Activated CD8-positive, alpha-beta memory T cell treated with anti-CD3 and anti-CD28 coated beads, Interleukin-2, amount 50 U/mL, for 24 hours (primary cell): Measurements from ENCODE around the gene IGDCC3.
"Not testable (repeated sequence)": the region's sequence is repeated elsewhere in the genome, so short reads cannot be mapped to it uniquely, and the experiment has no call there.

Experiments
- DNase-seq: peaks from one replicate; pipeline ENCODE4 v3.0.0-alpha.2; 2020; ENCODE audit errors: extremely low read depth

IGDCC3 gene

DNA sequence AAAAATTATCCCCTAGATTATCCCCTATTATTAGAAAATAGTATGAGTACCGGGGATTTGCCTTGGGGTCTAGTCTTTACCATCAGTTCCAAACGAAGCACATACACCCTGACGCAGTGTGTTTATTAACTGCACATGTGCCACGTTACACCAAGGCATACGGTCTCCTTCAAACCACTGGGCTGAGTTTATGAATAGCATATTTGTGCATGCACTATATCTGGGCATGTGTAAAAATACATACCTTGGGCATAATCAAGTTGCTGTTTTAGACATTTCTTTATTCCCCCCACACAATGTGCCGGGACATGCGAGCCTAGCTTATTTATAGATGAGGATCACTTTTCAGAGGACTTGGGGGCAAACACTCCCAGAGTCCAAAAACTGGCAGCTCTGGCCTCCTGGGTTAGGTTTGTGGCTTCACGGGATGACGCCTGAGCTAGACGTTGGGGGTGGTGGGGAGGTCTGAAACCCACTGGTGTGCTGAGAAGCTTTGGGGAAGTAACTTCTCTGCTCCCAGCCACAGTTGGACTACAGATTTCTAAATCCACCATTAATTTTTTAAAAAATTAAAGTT lies 28.7 kb upstream of the IGDCC3 start:
- DNase-seq = no peak

DNA sequence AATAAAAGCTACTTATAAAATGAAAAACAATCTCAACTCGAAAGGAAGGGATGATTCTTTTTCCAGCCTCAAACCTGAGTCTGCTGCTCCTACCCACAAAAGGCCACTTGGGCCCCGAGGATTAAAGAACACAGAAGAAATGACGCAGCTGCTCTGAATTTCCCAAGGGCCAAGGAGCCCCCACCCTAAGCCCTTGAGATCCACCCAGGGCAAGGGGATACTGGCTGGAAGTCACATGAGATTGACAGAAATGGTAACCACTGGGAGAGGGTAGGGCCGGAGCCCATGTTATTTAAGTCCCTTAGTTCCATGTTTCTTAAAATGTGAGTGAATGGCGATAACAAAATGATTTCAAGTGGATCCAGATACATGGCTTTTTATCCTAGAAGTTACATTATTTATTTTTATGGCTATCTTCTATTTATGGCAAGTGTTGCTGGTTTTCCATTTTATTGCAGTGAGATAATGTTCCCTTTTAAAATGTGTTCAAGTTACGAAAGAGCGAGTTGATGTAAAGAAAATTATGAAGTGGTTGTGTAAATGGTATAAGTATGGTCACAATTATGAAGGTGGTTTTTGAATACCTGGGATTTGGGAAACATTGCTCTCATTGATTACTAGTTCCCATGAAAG lies 28.1 kb upstream of the IGDCC3 start:
- no peak for DNase-seq

DNA sequence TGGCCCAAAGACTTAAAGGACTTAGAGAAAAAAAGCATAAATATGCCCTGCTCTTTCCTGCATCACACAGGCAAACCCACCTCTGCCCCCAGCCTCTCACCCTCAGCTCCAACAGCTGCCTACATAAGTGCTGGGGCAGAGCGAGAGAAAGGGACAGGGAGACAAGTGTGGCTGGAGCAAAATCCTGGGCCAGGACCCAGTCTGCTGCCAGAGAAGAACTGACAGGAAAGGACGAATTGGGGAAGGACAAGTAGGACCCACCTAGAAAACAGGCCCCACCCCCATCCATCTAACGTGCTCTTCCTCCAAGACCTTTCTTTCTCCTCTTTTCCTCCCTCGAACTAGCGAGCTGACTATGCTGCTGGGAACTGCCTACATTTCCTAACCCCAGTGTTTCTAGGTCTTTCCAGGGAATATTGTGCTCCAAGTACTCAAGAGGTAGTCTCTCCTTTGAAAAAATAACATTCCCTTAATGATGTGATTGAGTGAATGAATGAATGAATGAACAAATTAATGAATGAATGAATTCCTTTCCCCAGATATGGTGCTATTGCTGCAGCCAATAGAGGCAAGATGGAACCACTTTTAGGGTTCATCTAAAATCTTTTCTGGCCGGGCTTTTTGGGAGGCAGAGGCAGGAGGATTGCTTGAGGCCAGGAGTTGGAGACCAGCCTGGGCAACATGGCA lies 26.5 kb upstream of the IGDCC3 start:
- no peak for DNase-seq

DNA sequence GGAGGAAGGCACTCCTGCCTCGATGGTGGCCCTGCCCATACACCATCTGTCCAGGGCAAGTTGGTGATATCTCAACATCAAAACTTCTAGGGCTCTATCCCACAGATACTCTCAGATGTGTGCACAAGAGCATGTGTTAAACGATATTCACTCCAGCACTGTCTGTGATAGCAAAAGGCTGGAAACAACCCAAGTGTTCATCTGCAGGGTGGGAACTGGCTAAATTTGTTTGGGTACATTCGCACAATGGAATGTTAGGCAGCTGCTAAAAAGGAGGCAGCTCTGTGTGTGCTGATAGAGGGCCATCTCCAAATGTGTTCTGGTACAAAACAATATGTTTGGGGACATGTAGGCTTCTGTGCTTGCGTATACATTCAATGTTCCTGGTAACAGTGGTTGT lies 25.2 kb upstream of the IGDCC3 start:
- no peak for DNase-seq

DNA sequence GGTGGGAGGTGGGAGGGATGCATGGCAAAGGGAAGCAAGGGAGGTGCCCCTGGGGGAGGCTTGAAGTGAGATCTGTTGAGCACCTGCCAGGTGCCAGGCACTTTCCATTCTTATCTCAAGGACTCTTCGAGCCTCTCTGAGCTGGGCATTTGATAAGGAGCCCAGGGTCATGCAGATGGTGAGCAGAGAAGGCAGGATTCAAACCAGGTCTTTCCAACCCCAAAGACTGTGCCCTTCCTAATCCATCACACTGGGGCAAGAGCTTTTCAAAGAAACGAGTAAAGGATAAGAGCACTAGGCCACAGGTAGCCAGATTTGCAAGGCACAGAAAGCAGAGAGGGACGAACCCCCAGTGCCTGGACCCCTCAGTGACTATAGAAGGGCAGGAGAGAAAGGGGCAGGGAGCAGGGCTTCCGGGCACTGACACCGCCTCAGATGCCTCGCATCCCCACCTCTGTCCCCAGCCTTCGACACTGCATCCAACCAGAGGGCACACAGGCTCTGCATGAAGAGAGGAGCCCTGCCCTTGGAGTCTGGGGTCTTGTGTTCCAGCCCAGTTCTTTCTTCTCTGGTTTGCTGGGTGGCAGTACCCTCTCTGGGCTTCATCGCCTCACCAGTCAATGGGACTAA lies 23.9 kb upstream of the IGDCC3 start:
- no peak for DNase-seq

DNA sequence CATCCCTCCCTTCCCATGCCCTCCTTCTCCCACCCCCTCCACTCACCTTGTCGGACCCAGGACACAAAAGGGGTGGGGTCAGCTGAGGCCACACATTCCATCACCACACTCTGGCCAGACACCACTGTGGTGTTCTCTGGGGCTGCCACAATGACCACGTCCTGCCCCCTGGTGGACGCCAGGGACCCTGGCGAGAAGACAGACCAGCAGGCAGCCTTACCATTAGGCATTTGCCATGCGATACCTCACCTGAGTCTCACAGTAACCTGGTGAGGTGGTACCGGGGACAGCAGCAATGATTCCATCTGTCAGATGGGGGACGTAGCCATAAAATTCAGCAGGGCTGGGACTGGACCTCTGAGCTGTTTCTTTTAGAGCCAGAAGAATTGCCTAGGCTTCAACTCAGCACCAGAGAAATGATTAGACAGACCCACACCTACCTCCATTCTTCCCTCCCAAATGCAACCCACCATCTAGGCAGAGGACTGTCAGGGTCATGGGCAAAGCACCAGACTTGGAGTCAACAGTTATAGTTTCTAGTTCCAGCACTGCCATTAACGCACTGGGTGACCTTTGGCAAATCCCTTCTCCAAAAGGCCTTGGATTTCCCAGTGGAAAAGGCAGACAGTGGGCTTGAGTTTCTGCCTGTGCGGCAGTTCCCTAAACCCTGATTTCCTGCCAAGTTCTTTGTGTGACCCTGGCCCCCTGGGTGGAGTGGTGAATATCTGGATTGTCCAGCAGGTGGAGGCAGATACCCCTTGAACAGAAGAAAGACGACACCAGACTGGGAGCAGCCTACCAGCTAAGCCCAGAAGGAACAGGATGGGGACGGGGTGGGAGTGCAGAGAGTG lies 23.2 kb upstream of the IGDCC3 start:
- DNase-seq = no peak

DNA sequence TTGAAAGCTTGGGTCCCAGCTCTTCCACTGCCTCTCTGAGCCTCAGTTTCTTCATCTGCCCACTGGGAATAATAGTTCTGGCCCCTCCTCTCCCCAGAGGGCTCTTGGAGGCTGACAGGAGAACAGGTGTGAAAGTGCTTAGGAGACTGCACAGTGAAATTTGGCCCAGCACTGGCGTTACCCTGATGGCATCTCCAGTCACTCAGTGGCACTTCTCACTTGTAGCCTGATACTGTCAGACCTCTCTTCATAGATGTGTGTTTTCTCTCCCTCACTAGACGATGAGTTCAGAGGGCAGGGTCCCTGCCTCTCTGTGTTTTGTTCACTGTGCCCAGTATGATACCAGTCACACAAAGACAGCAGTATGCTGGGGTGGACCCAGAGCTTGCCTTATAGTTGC lies 22.2 kb upstream of the IGDCC3 start:
- no peak for DNase-seq

DNA sequence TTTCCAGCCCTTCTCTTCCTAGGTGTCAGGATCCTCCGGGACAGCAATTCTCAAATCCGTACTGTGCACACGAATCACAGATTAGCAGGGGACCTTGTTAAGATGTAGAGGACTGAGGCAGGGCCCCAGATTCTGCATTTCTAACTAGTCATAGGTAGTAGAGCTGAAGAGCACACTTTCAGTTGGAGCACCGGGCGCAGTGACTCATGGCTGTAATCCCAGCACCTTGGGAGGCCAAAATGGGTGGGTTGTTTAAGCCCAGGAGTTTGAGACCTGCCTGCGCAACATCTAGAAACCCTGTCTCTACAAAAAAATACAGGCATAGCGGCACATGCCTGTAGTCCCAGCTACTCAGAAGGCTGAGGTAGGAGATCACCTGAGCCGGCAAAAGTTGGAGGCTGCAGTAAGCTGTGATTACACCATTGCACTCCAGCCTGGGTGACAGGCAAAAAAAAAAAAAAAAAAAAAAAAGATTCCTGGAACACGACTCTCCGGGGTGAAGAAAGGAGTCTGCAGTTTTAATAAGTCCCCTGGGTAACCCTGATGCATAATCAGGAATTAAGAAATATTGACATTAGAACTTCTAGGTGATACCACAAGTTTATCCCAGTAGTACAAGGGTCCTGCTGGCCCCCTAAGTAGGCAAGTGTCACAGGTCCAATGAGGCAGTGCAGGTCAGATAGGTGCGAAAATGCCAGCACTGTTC lies 21.4 kb upstream of the IGDCC3 start:
- no peak for DNase-seq

DNA sequence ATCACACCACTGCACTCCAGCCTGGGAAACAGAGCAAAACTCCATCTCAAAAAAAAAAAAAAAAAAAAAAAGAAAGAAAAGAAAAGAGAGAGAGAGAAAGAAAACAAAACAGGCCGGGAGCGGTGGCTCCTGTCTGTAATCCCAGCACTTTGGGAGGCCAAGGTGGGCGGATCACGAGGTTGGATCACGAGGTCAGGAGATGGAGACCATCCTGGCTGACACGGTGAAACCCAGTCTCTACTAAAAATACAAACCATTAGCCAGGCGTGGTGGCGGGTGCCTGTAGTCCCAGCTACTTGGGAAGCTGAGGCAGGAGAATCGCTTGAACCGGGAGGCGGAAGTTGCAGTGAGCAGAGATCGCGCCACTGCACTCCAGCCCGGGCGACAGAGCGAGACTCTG lies 20.7 kb upstream of the IGDCC3 start:
- not testable (repeated sequence) for DNase-seq

DNA sequence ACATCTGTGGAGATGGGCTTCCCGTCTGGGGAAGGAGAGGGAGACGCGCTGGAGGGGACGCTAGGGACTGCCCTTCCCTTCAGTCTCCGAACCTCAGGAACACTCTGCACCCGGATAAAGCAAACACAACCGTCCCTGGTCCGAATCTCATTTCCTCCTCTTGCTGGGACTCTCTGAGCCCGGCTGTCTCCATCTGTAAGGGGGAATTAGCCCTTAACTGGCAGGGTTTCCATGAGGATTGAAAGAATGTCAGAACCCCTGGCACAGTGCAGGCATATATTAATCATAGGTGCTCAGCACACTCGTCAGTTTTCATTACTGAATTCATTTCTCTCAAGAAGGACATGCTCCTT lies 19.1 kb upstream of the IGDCC3 start:
- no peak for DNase-seq

DNA sequence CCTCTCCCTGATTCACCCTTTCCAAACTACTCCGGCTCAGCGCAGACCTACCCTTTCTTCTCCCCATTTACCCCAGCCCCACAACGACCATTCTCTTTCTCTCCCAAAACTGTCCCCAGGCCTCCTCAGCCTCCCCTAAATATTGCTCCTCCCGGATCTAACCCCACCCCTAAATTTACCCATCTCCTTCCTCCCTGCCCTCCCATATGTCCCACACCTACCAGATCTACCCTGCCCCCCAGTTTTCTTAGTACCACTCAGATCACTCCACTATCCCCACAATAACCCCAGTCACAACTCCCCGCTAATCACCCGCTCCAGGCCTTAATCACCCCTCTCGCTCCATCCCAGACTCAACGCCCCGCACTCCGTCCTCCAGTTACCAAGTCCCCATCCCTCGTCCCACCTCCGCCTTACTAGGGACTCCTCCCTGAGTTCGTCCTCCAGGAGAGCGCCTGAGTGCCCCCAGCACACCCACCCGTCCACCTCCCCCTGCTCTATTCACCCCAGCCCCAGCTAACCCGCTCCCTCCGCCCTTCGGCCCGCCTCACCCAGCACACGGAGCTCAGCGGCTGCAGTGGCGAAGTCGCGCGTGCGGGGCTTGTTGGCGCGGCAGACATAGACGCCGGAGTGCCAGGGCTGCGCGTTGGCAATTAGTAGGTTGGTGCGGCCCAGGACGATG lies 18.6 kb upstream of the IGDCC3 start:
- DNase-seq = no peak

DNA sequence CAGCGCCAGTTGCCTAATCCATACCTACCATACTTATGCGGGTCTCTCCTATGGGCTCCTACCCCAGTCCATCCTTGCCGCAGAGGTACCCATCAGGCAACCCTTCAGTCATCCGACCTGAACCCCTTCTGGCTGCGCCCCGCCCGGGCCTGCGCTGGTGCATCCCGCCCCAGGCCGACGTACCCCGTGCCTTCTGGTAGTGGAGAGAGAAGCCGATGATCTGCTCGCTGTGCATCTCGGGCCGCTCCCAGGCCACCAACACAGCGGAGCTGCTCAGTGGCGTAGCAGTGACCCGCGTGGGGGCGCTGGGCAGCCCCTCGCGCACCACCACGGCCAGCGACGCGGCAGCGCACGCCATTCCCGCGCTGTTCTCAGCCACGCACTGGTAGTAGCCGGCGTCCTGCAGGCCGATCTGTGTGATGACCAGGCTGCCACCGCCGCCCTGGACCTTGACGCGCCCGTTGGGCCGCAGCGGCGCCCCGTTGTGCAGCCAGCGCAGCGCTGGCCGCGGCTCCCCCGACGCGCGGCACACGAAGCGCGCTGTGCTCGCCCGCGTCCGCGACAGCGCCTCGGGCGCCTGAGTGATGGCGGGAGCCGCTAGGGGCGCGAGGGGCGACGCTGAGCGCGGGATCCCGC lies 17.9 kb upstream of the IGDCC3 start:
- DNase-seq = no peak

DNA sequence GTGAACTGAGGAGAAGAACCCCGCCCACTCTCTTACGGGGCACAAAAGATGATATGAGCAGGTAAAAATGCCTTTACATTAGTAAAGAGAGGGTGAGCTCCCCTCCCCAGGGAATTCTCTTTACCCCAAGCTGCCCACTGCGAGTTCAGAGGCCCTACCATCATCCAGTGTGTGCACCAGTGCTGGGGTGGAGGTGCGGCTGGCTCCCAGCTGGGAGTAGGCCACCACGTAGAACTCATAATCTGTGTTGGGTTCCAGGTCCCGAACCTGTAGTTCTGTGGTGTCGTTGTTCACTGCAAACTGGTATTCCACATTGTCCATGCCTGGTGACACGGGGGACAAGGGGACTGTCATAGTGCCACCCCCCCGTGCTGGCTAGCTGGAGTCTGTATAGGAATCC lies 17.1 kb upstream of the IGDCC3 start:
- DNase-seq = no peak

DNA sequence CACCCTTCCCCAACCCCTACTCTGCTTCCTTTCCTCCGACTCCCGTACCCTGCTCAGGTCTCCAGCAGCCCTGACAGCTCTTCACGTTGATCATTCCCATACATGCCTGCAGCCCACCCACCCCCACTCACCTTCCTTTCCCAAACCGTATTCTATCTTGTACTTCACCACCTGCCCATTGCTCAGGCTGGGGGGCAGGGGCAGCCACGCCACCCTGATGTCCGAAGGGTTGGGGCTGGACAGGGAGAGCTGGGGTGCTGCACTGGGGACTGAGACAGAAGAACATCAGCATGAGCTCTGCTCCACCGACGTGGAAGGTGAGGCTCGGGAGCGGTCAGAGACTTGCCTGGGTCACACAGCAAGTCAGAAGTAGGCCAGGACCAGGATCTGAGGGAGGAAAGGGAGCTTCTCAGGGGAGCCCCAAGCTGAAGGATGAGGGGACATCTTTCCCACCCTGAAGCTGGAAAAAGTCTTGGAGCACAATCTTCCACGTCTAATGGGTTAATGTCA lies 16.5 kb upstream of the IGDCC3 start:
- DNase-seq = no peak

DNA sequence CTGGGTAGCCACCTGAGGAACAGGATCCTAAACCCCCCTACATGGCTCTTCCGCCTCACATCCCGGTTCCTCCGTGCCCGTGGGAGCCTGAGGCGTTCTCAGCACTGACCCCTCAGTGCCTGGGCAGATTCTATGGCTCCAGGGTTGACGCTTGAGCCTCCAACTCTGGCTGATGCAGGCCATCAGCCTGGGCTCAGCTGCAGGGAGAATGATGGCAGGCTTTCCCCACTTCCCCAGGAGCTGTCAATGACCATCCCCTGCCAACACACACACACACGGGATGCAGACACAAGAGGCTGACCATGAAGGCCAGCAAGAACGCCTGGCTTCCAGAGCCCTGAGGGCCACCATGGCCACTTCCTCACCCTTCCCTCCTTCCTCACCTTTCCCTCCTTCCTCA lies 15.8 kb upstream of the IGDCC3 start:
- no peak for DNase-seq

DNA sequence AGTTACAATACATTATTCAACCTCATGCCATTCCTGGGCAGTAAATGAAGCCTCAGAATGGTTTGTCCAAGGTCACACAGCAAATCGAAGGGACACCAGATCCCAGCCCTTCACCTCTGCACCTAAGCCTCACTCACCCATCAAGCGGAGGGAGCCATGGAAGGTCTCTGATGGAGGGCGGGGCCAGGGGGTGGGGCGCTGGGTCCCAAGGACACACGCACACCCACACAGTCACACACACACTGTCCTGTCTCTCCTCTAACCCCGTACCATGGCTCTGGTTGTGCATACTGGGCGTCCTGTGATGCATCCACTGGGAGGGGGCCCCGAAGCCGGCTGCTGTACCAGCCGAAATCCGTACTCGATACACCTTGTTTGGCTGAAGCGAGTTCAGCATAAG lies 15.3 kb upstream of the IGDCC3 start:
- DNase-seq = no peak

DNA sequence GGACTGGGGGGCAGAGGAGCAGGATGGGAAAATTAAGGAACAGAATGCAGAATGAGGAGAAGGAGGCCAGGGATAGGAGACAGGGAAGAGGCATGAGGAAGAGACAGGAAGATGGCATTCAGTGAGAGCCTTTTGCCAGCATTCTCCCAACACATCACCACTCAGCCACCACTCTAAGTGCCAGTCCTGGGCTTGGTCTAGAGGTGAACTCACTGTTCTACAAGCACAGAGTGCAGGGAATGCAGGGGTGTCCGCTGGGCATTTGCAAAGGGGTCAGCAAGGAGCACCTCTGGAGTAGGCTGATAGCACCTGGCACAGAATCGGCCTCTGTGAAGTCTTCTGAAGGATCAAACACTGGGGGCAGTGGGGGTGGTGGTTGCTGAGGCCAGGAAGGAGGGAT lies 14.6 kb upstream of the IGDCC3 start:
- DNase-seq = no peak

DNA sequence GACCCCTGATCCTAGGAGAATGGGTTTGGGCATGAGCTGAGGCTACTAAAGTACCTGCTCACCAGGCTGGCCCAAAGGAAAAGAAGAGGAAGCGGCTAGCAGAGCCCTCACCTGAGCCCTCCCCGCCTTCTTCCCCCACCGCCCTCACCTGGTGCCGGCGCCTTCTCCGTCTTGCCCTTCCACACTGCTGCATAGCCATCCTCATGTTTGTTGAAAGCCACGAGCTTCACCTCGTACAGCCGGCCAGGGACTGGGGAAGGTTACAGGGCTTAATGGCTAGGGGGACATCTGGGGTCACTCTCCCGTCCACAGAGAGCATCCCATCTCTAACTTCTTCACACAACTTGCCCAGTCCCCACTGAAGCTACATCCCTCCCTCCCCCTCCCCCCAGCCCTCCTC lies 13.9 kb upstream of the IGDCC3 start:
- DNase-seq = no peak

DNA sequence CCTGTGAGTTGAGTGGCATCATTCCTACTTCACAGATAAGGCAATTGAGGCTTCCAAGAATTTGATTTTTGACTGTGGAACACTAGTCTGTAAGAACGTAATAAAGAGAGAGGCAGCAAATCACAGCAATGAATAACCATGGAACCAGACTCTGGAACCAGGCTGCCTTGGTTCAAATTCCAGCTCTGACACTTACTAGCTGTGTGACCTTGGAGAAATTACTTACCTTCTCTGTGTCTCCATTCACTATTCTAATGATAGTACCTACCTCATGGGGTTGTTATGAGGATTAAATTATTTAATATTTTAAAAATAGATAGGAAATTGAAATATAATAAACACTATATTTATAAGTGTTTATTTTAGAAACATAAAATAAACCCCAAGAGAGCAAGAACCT lies 12.6 kb upstream of the IGDCC3 start:
- DNase-seq = no peak

DNA sequence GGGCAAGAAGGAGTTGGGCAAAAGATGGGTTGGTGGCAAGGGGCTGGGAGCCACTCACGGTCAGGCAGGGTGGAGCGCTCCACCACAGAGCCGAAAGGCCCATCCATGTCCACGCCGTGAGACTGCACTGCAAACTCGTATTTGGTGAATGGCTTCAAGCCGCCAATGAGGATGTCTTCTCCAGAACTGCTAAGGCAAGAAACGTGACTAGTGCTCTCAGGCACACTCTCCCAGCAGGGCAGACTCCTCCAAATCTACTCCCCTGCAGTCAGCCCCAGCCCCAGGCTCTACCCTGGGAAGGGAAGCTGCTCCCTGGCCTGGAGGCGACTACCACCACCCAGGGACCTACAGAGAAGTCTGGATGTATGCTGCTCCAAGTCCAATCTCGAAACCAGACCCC lies 11.4 kb upstream of the IGDCC3 start:
- no peak for DNase-seq
